ENCODE results near the gene GLRA3.

- TF ChIP-seq CTCF (IDR thresholded peaks at IDR 0.05) (no peak), POLR2AphosphoS5 (IDR thresholded peaks at IDR 0.05) (no peak)
These were observed 221.3 kb downstream of the GLRA3 start for GRCh38 chr4:174607792-174608191.
